HG02885 (cell line): Measurements from ENCODE around the gene NUTM1.
A peak's percentile ranks its signal among the peaks of the same experiment; 100 is the strongest.

Experiments used
- ATAC-seq: cut with Tn5 transposase; IDR thresholded peaks from one replicate; pipeline ENCODE4 v1.9.1; 2021; ENCODE audit warnings: mild to moderate bottlenecking; ENCODE audit not compliant: unreplicated experiment, poor library complexity

Gene NUTM1

GRCh38 chr15:34403899-34404298 lies 60.8 kb downstream of the NUTM1 start:
- ATAC-seq, result peak; percentile 60
